ENCODE data around the gene SALL4. TPM values are rescaled to one million over a fixed set of nuclear protein-coding genes. Genes with fewer than 3 reads are reported as not detected.

Gene SALL4
- total RNA-seq, 1 donor from 2014 or later: 219 TPM

DNA sequence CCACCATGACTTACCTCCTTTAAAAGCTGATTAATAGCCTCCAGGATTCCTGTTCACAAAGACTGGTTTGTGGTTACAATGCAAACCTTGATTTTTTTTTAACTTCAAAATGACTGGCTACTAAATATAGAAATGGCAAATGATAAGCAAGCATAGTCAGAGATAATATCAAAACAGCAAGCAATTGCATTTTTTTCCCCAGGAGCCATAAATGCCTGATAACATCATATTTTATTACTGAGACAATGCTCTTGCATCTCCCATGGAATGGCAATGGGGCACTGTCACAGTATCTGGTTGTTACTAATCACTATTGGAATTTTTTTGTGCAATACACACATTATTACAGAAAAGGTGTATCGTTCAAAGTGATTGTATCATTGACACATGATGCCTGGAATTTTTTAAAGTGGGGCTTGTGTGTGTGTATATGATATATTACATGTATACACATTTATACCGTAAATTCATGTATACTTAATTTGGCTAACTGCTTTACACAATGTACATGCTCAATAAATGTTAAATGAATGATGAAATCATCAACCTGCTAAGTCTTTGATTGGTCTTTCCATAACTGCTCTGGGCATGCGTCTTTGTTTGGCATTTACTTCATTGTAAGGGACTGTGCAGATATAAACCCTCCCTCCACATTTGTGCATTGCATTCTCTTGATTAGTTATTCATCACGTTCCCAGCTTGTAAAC is 980 bp upstream of the SALL4 start:
- peaks cover 2% of the 10 kb centered on the region for H3K27me3 Mint-ChIP-seq (ENCODE audit: insufficient read depth, low read depth)
- peaks cover 34% of the 10 kb centered on the region for H3K4me1 Mint-ChIP-seq

DNA sequence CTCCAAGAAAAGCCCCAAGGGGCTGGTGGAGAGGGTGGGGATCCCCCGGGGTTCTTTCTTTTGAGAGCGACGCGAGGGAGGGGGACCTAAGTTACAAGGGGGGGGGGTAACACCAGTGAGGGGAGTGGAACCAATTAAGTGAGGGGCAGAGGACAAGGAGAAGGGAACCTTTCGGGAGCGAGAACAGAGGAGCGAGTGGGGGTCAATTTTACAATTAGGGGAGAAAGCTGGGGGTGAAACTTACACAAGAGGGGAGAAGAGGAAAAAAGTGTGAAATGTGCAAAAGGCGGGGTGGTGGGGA is 548 bp downstream of the SALL4 start:
- TF ChIP-seq EZH2 (IDR thresholded peaks at IDR 0.05): peak; percentile 9
- TF ChIP-seq, protein P1, sequence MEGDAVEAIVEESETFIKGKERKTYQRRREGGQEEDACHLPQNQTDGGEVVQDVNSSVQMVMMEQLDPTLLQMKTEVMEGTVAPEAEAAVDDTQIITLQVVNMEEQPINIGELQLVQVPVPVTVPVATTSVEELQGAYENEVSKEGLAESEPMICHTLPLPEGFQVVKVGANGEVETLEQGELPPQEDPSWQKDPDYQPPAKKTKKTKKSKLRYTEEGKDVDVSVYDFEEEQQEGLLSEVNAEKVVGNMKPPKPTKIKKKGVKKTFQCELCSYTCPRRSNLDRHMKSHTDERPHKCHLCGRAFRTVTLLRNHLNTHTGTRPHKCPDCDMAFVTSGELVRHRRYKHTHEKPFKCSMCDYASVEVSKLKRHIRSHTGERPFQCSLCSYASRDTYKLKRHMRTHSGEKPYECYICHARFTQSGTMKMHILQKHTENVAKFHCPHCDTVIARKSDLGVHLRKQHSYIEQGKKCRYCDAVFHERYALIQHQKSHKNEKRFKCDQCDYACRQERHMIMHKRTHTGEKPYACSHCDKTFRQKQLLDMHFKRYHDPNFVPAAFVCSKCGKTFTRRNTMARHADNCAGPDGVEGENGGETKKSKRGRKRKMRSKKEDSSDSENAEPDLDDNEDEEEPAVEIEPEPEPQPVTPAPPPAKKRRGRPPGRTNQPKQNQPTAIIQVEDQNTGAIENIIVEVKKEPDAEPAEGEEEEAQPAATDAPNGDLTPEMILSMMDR (IDR thresholded peaks at IDR 0.05): no peak
- TF ChIP-seq EZH2phosphoT487 (IDR thresholded peaks at IDR 0.05): no peak
- Histone ChIP-seq H2AFZ (replicated peaks) (no peak overlapping the region), H3K27me3 (no peaks in the 10 kb centered on the region), H3K4me3 (peak overlapping the region; percentile 97), H3K4me1 (peaks cover 49% of the 10 kb centered on the region), H3K27ac (peak overlapping the region; percentile 97), H3K79me2 (ENCODE audit: low read depth) (peaks cover 65% of the 10 kb centered on the region), H3K4me2 (peak overlapping the region; percentile 93), H4K20me1 (ENCODE audit: low read depth) (peaks cover 34% of the 10 kb centered on the region), H3K9ac (peak overlapping the region; percentile 83), H3K36me3 (no peaks in the 10 kb centered on the region), H3F3A (ENCODE audit: low read depth) (peaks cover 72% of the 10 kb centered on the region), H3K9me3 (ENCODE audit: low read depth) (no peaks in the 10 kb centered on the region)
- peak overlapping the region; percentile 99 for H3K4me3 Mint-ChIP-seq
- no peak for DNase-seq (ENCODE audit: low spot score)
- H3K4me1 Mint-ChIP-seq: peaks cover 48% of the 10 kb centered on the region
- H3K9me3 Mint-ChIP-seq: no peaks in the 10 kb centered on the region
- H3K27me3 Mint-ChIP-seq (ENCODE audit: insufficient read depth, low read depth): peaks cover 2% of the 10 kb centered on the region
- H3K27ac Mint-ChIP-seq: peak overlapping the region; percentile 90
- no peaks in the 10 kb centered on the region for H3K36me3 Mint-ChIP-seq

More for the DNA sequence above, 980 bp upstream of the SALL4 start:
- Histone ChIP-seq H3K79me2 (ENCODE audit: low read depth) (peaks cover 50% of the 10 kb centered on the region), H3K4me3 (peak overlapping the region; percentile 97), H3K36me3 (no peaks in the 10 kb centered on the region), H3K4me1 (peaks cover 34% of the 10 kb centered on the region), H3K4me2 (peak overlapping the region; percentile 93), H3K27ac (no peak overlapping the region), H3K27me3 (no peaks in the 10 kb centered on the region), H2AFZ (replicated peaks) (peak overlapping the region; percentile 36), H3K9me3 (ENCODE audit: low read depth) (no peaks in the 10 kb centered on the region), H4K20me1 (ENCODE audit: low read depth) (peaks cover 18% of the 10 kb centered on the region), H3K9ac (no peak overlapping the region), H3F3A (ENCODE audit: low read depth) (peaks cover 57% of the 10 kb centered on the region)
- Mint-ChIP-seq H3K27ac (no peak overlapping the region), H3K36me3 (no peaks in the 10 kb centered on the region), H3K9me3 (no peaks in the 10 kb centered on the region), H3K4me3 (peak overlapping the region; percentile 99)
- TF ChIP-seq, protein P1 (IDR thresholded peaks at IDR 0.05): no peak
- TF ChIP-seq EZH2 (IDR thresholded peaks at IDR 0.05) (no peak), EZH2phosphoT487 (IDR thresholded peaks at IDR 0.05) (no peak)
- no peak for DNase-seq (ENCODE audit: low spot score)

GRCh38 chr20:51801122-51801822 is 1.0 kb downstream of the SALL4 start:
- peaks cover 70% of the 10 kb centered on the region for H3K79me2 ChIP-seq (ENCODE audit: low read depth)
- H3K4me1 Mint-ChIP-seq: peaks cover 52% of the 10 kb centered on the region

More at GRCh38 chr20:51801122-51801822, 1.0 kb downstream of the SALL4 start:
- H3K9me3 Mint-ChIP-seq: no peaks in the 10 kb centered on the region
- H3K4me2 ChIP-seq: peak overlapping the region; percentile 93
- no peak for TF ChIP-seq EZH2phosphoT487 (IDR thresholded peaks at IDR 0.05)
- TF ChIP-seq, protein P1 (IDR thresholded peaks at IDR 0.05): peak; percentile 43
- TF ChIP-seq EZH2 (IDR thresholded peaks at IDR 0.05): peak; percentile 25
- H3K4me3 ChIP-seq: peak overlapping the region; percentile 97
- no peaks in the 10 kb centered on the region for H3K9me3 ChIP-seq (ENCODE audit: low read depth)
- H3K27ac ChIP-seq: peak overlapping the region; percentile 97
- H4K20me1 ChIP-seq (ENCODE audit: low read depth): peaks cover 39% of the 10 kb centered on the region
- H3K4me1 ChIP-seq: peaks cover 54% of the 10 kb centered on the region
- peaks cover 72% of the 10 kb centered on the region for H3F3A ChIP-seq (ENCODE audit: low read depth)
- no peaks in the 10 kb centered on the region for H3K27me3 ChIP-seq
- DNase-seq (ENCODE audit: low spot score): peak; percentile 78
- H2AFZ ChIP-seq (replicated peaks): no peak overlapping the region
- peaks cover 2% of the 10 kb centered on the region for H3K36me3 Mint-ChIP-seq
- peaks cover 2% of the 10 kb centered on the region for H3K27me3 Mint-ChIP-seq (ENCODE audit: insufficient read depth, low read depth)
- H3K4me3 Mint-ChIP-seq: peak overlapping the region; percentile 99
- no peaks in the 10 kb centered on the region for H3K36me3 ChIP-seq
- peak overlapping the region; percentile 83 for H3K9ac ChIP-seq
- peak overlapping the region; percentile 94 for H3K27ac Mint-ChIP-seq

All from neural progenitor cell (in vitro differentiated cells).